DLD1 (cell line): ENCODE results near the gene RGSL1.

Experiments used
- in situ Hi-C: cut with HindIII; loops from 2 replicates; pipeline ENCODE4 v1.10.0; 2017; ENCODE audit warnings: low sequenced_read_pairs

Gene RGSL1

DNA sequence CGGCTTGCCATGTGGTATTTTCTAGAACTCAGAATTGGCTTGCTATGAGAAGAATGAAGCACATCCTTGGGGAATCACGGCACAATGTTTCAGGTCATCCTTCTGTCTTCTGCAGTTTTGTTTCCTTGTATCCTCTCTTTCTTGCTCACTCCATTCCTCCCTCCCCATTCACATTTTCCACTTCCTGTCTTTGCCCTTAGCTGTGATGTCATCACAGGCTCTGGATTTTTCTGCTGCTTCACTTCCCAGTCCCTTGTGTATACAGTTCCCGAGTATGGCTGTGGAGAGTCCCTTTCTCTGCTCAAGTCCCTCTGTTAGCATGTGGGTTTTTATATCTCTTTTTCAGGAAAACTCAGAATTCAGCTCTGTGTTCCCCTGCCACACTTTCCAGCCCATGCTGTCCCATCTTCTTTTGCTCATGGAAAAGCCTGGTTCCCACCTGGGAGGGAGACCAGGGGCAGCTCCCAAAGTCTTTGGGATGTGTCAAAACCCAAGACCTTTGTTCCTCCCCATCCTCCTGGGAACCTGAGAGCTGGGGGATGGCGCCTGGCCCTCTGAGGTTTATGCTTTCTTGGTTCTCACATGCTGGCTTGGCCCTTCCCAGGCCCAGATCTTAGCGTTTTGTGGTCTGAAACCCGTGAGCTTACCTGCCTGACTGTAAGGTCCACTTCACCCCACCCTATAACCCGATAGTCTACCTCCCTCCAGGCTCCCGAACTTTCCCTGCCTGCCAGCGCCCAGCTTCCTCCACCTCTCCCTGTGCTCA is 159.1 kb downstream of the RGSL1 start:
- in situ Hi-C loops: no loop called here
